ENCODE results near the gene SMYD4.

SMYD4 gene

DNA sequence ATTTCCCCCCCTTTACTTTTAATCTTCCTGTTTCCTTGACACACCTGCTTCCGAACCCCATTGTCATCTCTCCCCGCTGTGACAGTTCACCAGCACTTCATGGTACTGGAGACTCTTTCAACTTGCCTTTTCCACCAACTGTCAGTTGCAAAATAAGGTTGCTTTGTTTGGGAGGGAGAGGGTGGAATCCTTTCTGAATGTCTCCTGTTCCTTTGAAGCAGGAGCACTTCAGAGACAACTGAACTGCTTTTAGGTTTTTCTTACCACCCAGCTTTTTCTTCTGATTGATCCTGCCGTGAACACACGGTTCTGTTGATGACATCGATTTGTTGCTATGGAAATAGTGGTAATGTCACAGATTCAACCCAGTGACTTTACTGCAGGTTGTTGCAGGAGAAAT lies 42.1 kb upstream of the SMYD4 start:
- Histone ChIP-seq H3K4me3 (replicated peaks; ENCODE audit: insufficient read depth, low read length) (no peak overlapping the region), H3K27ac (replicated peaks) (no peak overlapping the region), H3K27me3 (ENCODE audit: insufficient read depth, poor library complexity, severe bottlenecking) (no peaks in the 10 kb centered on the region)
- DNase-seq (ENCODE audit: low read depth in 1 of 2, low spot score in 1 of 2): no peak
- TF ChIP-seq, protein P1, sequence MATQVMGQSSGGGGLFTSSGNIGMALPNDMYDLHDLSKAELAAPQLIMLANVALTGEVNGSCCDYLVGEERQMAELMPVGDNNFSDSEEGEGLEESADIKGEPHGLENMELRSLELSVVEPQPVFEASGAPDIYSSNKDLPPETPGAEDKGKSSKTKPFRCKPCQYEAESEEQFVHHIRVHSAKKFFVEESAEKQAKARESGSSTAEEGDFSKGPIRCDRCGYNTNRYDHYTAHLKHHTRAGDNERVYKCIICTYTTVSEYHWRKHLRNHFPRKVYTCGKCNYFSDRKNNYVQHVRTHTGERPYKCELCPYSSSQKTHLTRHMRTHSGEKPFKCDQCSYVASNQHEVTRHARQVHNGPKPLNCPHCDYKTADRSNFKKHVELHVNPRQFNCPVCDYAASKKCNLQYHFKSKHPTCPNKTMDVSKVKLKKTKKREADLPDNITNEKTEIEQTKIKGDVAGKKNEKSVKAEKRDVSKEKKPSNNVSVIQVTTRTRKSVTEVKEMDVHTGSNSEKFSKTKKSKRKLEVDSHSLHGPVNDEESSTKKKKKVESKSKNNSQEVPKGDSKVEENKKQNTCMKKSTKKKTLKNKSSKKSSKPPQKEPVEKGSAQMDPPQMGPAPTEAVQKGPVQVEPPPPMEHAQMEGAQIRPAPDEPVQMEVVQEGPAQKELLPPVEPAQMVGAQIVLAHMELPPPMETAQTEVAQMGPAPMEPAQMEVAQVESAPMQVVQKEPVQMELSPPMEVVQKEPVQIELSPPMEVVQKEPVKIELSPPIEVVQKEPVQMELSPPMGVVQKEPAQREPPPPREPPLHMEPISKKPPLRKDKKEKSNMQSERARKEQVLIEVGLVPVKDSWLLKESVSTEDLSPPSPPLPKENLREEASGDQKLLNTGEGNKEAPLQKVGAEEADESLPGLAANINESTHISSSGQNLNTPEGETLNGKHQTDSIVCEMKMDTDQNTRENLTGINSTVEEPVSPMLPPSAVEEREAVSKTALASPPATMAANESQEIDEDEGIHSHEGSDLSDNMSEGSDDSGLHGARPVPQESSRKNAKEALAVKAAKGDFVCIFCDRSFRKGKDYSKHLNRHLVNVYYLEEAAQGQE (IDR thresholded peaks at IDR 0.05; ENCODE audit: insufficient replicate concordance, low read depth): no peak
- TF ChIP-seq, protein P2, sequence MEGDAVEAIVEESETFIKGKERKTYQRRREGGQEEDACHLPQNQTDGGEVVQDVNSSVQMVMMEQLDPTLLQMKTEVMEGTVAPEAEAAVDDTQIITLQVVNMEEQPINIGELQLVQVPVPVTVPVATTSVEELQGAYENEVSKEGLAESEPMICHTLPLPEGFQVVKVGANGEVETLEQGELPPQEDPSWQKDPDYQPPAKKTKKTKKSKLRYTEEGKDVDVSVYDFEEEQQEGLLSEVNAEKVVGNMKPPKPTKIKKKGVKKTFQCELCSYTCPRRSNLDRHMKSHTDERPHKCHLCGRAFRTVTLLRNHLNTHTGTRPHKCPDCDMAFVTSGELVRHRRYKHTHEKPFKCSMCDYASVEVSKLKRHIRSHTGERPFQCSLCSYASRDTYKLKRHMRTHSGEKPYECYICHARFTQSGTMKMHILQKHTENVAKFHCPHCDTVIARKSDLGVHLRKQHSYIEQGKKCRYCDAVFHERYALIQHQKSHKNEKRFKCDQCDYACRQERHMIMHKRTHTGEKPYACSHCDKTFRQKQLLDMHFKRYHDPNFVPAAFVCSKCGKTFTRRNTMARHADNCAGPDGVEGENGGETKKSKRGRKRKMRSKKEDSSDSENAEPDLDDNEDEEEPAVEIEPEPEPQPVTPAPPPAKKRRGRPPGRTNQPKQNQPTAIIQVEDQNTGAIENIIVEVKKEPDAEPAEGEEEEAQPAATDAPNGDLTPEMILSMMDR (IDR thresholded peaks at IDR 0.05; ENCODE audit: insufficient read depth, low read length): no peak
- no peak for TF ChIP-seq SPI1 (IDR thresholded peaks at IDR 0.05; ENCODE audit: borderline replicate concordance, low read depth)
- no peak for TF ChIP-seq POLR2AphosphoS5 (IDR thresholded peaks at IDR 0.05; ENCODE audit: low read depth)
- no peak for TF ChIP-seq GABPA (IDR thresholded peaks at IDR 0.05; ENCODE audit: low read depth)

DNA sequence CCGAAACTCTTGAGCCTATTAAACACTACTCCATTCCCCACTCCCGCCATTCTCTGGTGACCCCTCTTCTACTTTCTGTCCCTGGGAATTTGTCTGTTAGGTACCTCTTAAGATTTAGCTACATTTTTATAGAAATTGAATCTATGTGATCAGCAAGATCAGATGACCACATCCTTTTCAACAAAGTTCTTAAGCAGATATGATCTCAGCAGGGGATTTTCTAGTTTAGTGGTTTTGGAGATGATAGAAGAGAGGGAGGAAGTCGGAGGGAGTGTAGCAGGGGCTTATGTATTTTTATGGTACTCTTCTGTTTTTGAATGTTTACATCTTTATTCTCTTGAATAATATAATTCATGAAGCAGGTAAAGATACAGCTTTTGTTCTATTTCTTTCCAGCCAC lies 40.9 kb upstream of the SMYD4 start:
- Histone ChIP-seq H3K27me3 (ENCODE audit: insufficient read depth, poor library complexity, severe bottlenecking) (no peaks in the 10 kb centered on the region), H3K4me3 (replicated peaks; ENCODE audit: insufficient read depth, low read length) (no peak overlapping the region), H3K27ac (replicated peaks) (no peak overlapping the region)
- TF ChIP-seq GABPA (IDR thresholded peaks at IDR 0.05; ENCODE audit: low read depth) (no peak), SPI1 (IDR thresholded peaks at IDR 0.05; ENCODE audit: borderline replicate concordance, low read depth) (no peak), POLR2AphosphoS5 (IDR thresholded peaks at IDR 0.05; ENCODE audit: low read depth) (no peak)
- TF ChIP-seq, protein P2 (IDR thresholded peaks at IDR 0.05; ENCODE audit: insufficient read depth, low read length): no peak
- TF ChIP-seq, protein P1 (IDR thresholded peaks at IDR 0.05; ENCODE audit: insufficient replicate concordance, low read depth): no peak
- DNase-seq (ENCODE audit: low read depth in 1 of 2, low spot score in 1 of 2): no peak

DNA sequence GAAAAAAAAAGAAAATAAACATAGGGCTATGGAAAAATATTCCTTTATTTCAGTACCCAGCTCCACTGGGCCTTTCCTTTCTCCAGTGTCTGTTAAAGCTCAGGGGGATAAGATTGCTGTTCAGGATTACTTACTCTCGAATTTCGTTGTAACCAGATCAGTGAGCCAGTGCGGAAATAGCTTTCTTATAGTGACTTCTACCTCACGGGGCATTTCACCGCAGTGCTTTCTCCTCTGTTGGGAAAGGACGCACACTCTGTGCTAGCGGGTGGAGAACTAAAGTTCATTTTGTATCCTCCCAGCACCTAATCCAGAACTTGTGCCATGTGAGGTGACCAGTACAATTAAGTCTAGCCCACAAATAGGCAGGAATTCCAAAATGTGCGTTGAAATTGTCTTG lies 38.4 kb upstream of the SMYD4 start:
- H3K27me3 ChIP-seq (ENCODE audit: insufficient read depth, poor library complexity, severe bottlenecking): no peaks in the 10 kb centered on the region
- H3K27ac ChIP-seq (replicated peaks): no peak overlapping the region
- DNase-seq (ENCODE audit: low read depth in 1 of 2, low spot score in 1 of 2): no peak
- H3K4me3 ChIP-seq (replicated peaks; ENCODE audit: insufficient read depth, low read length): no peak overlapping the region
- TF ChIP-seq, protein P1 (IDR thresholded peaks at IDR 0.05; ENCODE audit: insufficient replicate concordance, low read depth): no peak
- TF ChIP-seq GABPA (IDR thresholded peaks at IDR 0.05; ENCODE audit: low read depth) (no peak), SPI1 (IDR thresholded peaks at IDR 0.05; ENCODE audit: borderline replicate concordance, low read depth) (no peak), POLR2AphosphoS5 (IDR thresholded peaks at IDR 0.05; ENCODE audit: low read depth) (no peak)
- TF ChIP-seq, protein P2 (IDR thresholded peaks at IDR 0.05; ENCODE audit: insufficient read depth, low read length): no peak
